Thyroid gland (tissue), 4 donors: ENCODE measurements around the gene PLA2G4A.

Experiments used
- CTCF ChIP-seq, 6 experiments: fragments of 200-600 bp in 3 of 6; fragments of 450-650 bp in 3 of 6; sonication (generic) in 3 of 6; IDR thresholded peaks; one replicate each; pipeline ENCODE4 v1.5.1; 2016 to 2019; ENCODE audit warnings: antibody characterized with exemption in 6 of 6, mild to moderate bottlenecking in 2 of 6, inconsistent platforms in 1 of 6, moderate library complexity in 1 of 6
- POLR2A ChIP-seq, 2 donors: fragments of 450-650 bp; IDR thresholded peaks; one replicate each; pipeline ENCODE4 v1.6.1; 2017; ENCODE audit warnings: antibody characterized with exemption in 2 of 2, mild to moderate bottlenecking in 2 of 2, moderate library complexity in 1 of 2

- TF ChIP-seq CTCF (IDR thresholded peaks at IDR 0.05) (no peak), POLR2A (IDR thresholded peaks at IDR 0.05) (no peak)
These were observed 9.2 kb upstream of the PLA2G4A start for GRCh38 chr1:186819563-186819962.
